CD8-positive, alpha-beta memory T cell (primary cell): ENCODE data around the gene TPO. TPM values are rescaled to one million over a fixed set of nuclear protein-coding genes. Genes with fewer than 3 reads are reported as not detected.

ENCODE experiments used
- CTCF ChIA-PET: fragments of 350-600 bp; sonication (Branson Sonifier 250); formaldehyde crosslinking; loops from one replicate; lab custom pipeline; 2021; ENCODE audit warnings: antibody characterized with exemption; lab: Charles Lee
- POLR2A ChIA-PET: fragments of 350-600 bp; sonication (Branson Sonifier 250); formaldehyde crosslinking; loops from one replicate; lab custom pipeline; 2021; ENCODE audit warnings: antibody characterized with exemption; lab: Charles Lee
- DNase-seq, 5 donors: peaks; one replicate each; pipeline versions ENCODE4 v3.0.0 to v3.0.0-alpha.2; 2020 to 2022; ENCODE audit warnings: mixed read lengths in 1 of 5
- H3K27ac ChIP-seq: one replicate; pipeline ENCODE4 v1.7.0; 2013; ENCODE audit warnings: low read depth, mild to moderate bottlenecking, low read length, moderate library complexity
- H3K27me3 ChIP-seq: 2 replicates; pipeline ENCODE4 v1.7.0; 2013; ENCODE audit warnings: low read length, mild to moderate bottlenecking; ENCODE audit not compliant: insufficient read depth, poor library complexity, severe bottlenecking
- H3K36me3 ChIP-seq: 2 replicates; pipeline ENCODE4 v1.7.0; 2013; ENCODE audit warnings: mild to moderate bottlenecking, low read length, moderate library complexity; ENCODE audit not compliant: insufficient read depth
- H3K4me1 ChIP-seq: 2 replicates; pipeline ENCODE4 v1.7.0; 2013; ENCODE audit warnings: mild to moderate bottlenecking, low read length, moderate library complexity; ENCODE audit not compliant: insufficient read depth
- H3K4me3 ChIP-seq: 2 replicates; pipeline ENCODE4 v1.7.0; 2013; ENCODE audit warnings: mild to moderate bottlenecking, low read length
- H3K9me3 ChIP-seq: 2 replicates; pipeline ENCODE4 v1.7.0; 2013; ENCODE audit warnings: mild to moderate bottlenecking, low read length
- H3K27ac Mint-ChIP-seq, 8 donors: one replicate each; pipeline ENCODE4 v1.8.0; 2020 to 2021; ENCODE audit warnings: mixed read lengths in 8 of 8, mild to moderate bottlenecking in 6 of 8, inconsistent platforms in 3 of 8, moderate library complexity in 3 of 8
- H3K27me3 Mint-ChIP-seq, 2 donors: one replicate each; pipeline ENCODE4 v1.8.0; 2020 to 2021; ENCODE audit warnings: mixed read lengths in 2 of 2, mild to moderate bottlenecking in 1 of 2, moderate library complexity in 1 of 2
- H3K36me3 Mint-ChIP-seq, 3 donors: one replicate each; pipeline ENCODE4 v1.8.0; 2020 to 2021; ENCODE audit warnings: mixed read lengths in 3 of 3, inconsistent platforms in 1 of 3, mild to moderate bottlenecking in 1 of 3
- H3K4me1 Mint-ChIP-seq, 3 donors: one replicate each; pipeline ENCODE4 v1.8.0; 2020 to 2021; ENCODE audit warnings: mixed read lengths in 3 of 3, inconsistent platforms in 1 of 3, mild to moderate bottlenecking in 1 of 3
- H3K4me3 Mint-ChIP-seq, 7 donors: one replicate each; pipeline ENCODE4 v1.8.0; 2020 to 2021; ENCODE audit warnings: mixed read lengths in 7 of 7, mild to moderate bottlenecking in 6 of 7, moderate library complexity in 4 of 7, inconsistent platforms in 2 of 7
- H3K9me3 Mint-ChIP-seq, 5 donors: one replicate each; pipeline ENCODE4 v1.8.0; 2020 to 2022; ENCODE audit warnings: mixed read lengths in 5 of 5, mild to moderate bottlenecking in 3 of 5, moderate library complexity in 2 of 5, inconsistent platforms in 1 of 5
- polyA plus RNA-seq: library from polyadenylated mRNA; unstranded; fragments of 300-500 nt; fragmentation: Illumina TruSeq; gene quantifications from one replicate; pipeline ENCODE4 v1.2.3, GENCODE V29; 2021
- total RNA-seq, 2 experiments: library from RNA; stranded (reverse); gene quantifications; one replicate each; pipeline ENCODE4 v1.2.3, GENCODE V29; 2021

Gene TPO
- total and polyA plus RNA-seq, 3 experiments from 2014 or later: 1.8 TPM; not detected in 2

GRCh38 chr2:1397350-1397749 is 15.9 kb upstream of the TPO start:
- Mint-ChIP-seq H3K9me3 (peaks cover 0 to 6% (median 0%) of the 10 kb centered on the region in 5 donors), H3K36me3 (no peaks in the 10 kb centered on the region), H3K4me1 (peaks cover 0 to 3% (median 0%) of the 10 kb centered on the region in 3 donors), H3K4me3 (no peak overlapping the region), H3K27me3 (peaks cover 4 to 16% of the 10 kb centered on the region in 2 donors), H3K27ac (no peak overlapping the region)
- Histone ChIP-seq H3K4me1 (no peaks in the 10 kb centered on the region), H3K36me3 (no peaks in the 10 kb centered on the region), H3K27me3 (peaks cover 5% of the 10 kb centered on the region), H3K4me3 (no peak overlapping the region), H3K27ac (no peak overlapping the region), H3K9me3 (no peaks in the 10 kb centered on the region)
- no peak for DNase-seq
- POLR2A ChIA-PET: no interaction called here
- CTCF ChIA-PET: no interaction called here

GRCh38 chr2:1398191-1398590 is 15.1 kb upstream of the TPO start:
- CTCF ChIA-PET: no interaction called here
- no peak overlapping the region for H3K27ac Mint-ChIP-seq
- no peaks in the 10 kb centered on the region for H3K9me3 ChIP-seq
- H3K36me3 ChIP-seq: no peaks in the 10 kb centered on the region
- no peaks in the 10 kb centered on the region for H3K4me1 ChIP-seq
- H3K9me3 Mint-ChIP-seq: peaks cover 0 to 7% (median 0%) of the 10 kb centered on the region in 5 donors
- no peak overlapping the region for H3K4me3 ChIP-seq
- no peak overlapping the region for H3K27ac ChIP-seq
- H3K36me3 Mint-ChIP-seq: no peaks in the 10 kb centered on the region
- POLR2A ChIA-PET: no interaction called here
- peaks cover 2 to 15% of the 10 kb centered on the region in 2 donors for H3K27me3 Mint-ChIP-seq
- H3K4me3 Mint-ChIP-seq: no peak overlapping the region
- peaks cover 3% of the 10 kb centered on the region for H3K27me3 ChIP-seq
- DNase-seq: no peak
- H3K4me1 Mint-ChIP-seq: peaks cover 0 to 3% (median 0%) of the 10 kb centered on the region in 3 donors

GRCh38 chr2:1400943-1401735 is 12.1 kb upstream of the TPO start:
- Mint-ChIP-seq H3K27ac (no peak overlapping the region), H3K36me3 (no peaks in the 10 kb centered on the region), H3K4me3 (no peak overlapping the region), H3K27me3 (peaks cover 2 to 8% of the 10 kb centered on the region in 2 donors), H3K4me1 (peaks cover 0 to 3% (median 0%) of the 10 kb centered on the region in 3 donors), H3K9me3 (peaks cover 0 to 5% (median 2%) of the 10 kb centered on the region in 5 donors)
- POLR2A ChIA-PET: no interaction called here
- no peak for DNase-seq
- CTCF ChIA-PET: no interaction called here
- Histone ChIP-seq H3K27me3 (no peaks in the 10 kb centered on the region), H3K4me3 (no peak overlapping the region), H3K27ac (no peak overlapping the region), H3K9me3 (no peaks in the 10 kb centered on the region), H3K4me1 (no peaks in the 10 kb centered on the region), H3K36me3 (no peaks in the 10 kb centered on the region)

GRCh38 chr2:1402064-1402463 is 11.2 kb upstream of the TPO start:
- Mint-ChIP-seq H3K36me3 (no peaks in the 10 kb centered on the region), H3K27ac (no peak overlapping the region), H3K9me3 (peaks cover 0 to 5% (median 2%) of the 10 kb centered on the region in 5 donors), H3K4me3 (peak overlapping the region in 1 of 7 donors; percentile 33), H3K4me1 (peaks cover 0 to 3% (median 0%) of the 10 kb centered on the region in 3 donors), H3K27me3 (peaks cover 4 to 8% of the 10 kb centered on the region in 2 donors)
- Histone ChIP-seq H3K27ac (no peak overlapping the region), H3K36me3 (no peaks in the 10 kb centered on the region), H3K9me3 (no peaks in the 10 kb centered on the region), H3K4me1 (no peaks in the 10 kb centered on the region), H3K4me3 (no peak overlapping the region), H3K27me3 (no peaks in the 10 kb centered on the region)
- POLR2A ChIA-PET: no interaction called here
- CTCF ChIA-PET: no interaction called here
- DNase-seq: no peak

- Histone ChIP-seq H3K9me3 (no peaks in the 10 kb centered on the region), H3K27me3 (no peaks in the 10 kb centered on the region), H3K4me3 (no peak overlapping the region), H3K27ac (no peak overlapping the region), H3K4me1 (no peaks in the 10 kb centered on the region), H3K36me3 (no peaks in the 10 kb centered on the region)
- DNase-seq: no peak
- no peak overlapping the region for H3K27ac Mint-ChIP-seq
- peaks cover 0 to 5% (median 2%) of the 10 kb centered on the region in 5 donors for H3K9me3 Mint-ChIP-seq
- no peak overlapping the region for H3K4me3 Mint-ChIP-seq
- H3K4me1 Mint-ChIP-seq: peaks cover 0 to 3% (median 0%) of the 10 kb centered on the region in 3 donors
- CTCF ChIA-PET: no interaction called here
- POLR2A ChIA-PET: no interaction called here
- H3K27me3 Mint-ChIP-seq: peaks cover 3 to 4% of the 10 kb centered on the region in 2 donors
- H3K36me3 Mint-ChIP-seq: no peaks in the 10 kb centered on the region
Observed at GRCh38 chr2:1403565-1403964, 9.7 kb upstream of the TPO start.

GRCh38 chr2:1405124-1405523 is 8.1 kb upstream of the TPO start:
- no peaks in the 10 kb centered on the region for H3K36me3 Mint-ChIP-seq
- Histone ChIP-seq H3K27me3 (no peaks in the 10 kb centered on the region), H3K36me3 (no peaks in the 10 kb centered on the region), H3K4me1 (no peaks in the 10 kb centered on the region), H3K4me3 (no peak overlapping the region), H3K27ac (no peak overlapping the region), H3K9me3 (no peaks in the 10 kb centered on the region)
- no peak for DNase-seq
- H3K4me1 Mint-ChIP-seq: peaks cover 0 to 3% (median 0%) of the 10 kb centered on the region in 3 donors
- H3K27ac Mint-ChIP-seq: no peak overlapping the region
- no peak overlapping the region for H3K4me3 Mint-ChIP-seq
- ChIA-PET CTCF (no interaction called here), POLR2A (no interaction called here)
- peaks cover 0 to 5% (median 2%) of the 10 kb centered on the region in 5 donors for H3K9me3 Mint-ChIP-seq
- H3K27me3 Mint-ChIP-seq: peaks cover 0 to 2% of the 10 kb centered on the region in 2 donors

GRCh38 chr2:1405967-1406366 is 7.3 kb upstream of the TPO start:
- no peaks in the 10 kb centered on the region for H3K36me3 Mint-ChIP-seq
- H3K36me3 ChIP-seq: no peaks in the 10 kb centered on the region
- no peaks in the 10 kb centered on the region for H3K4me1 ChIP-seq
- no peak for DNase-seq
- H3K27me3 ChIP-seq: no peaks in the 10 kb centered on the region
- H3K27me3 Mint-ChIP-seq: peaks cover 0 to 2% of the 10 kb centered on the region in 2 donors
- H3K27ac Mint-ChIP-seq: peak overlapping the region in 1 of 8 donors; percentile 15
- CTCF ChIA-PET: no interaction called here
- POLR2A ChIA-PET: no interaction called here
- no peak overlapping the region for H3K27ac ChIP-seq
- H3K4me3 Mint-ChIP-seq: no peak overlapping the region
- no peaks in the 10 kb centered on the region for H3K9me3 ChIP-seq
- H3K9me3 Mint-ChIP-seq: peaks cover 0 to 4% (median 2%) of the 10 kb centered on the region in 5 donors
- no peak overlapping the region for H3K4me3 ChIP-seq
- H3K4me1 Mint-ChIP-seq: peaks cover 0 to 3% (median 0%) of the 10 kb centered on the region in 3 donors

GRCh38 chr2:1406434-1406833 is 6.8 kb upstream of the TPO start:
- POLR2A ChIA-PET: no interaction called here
- peaks cover 0 to 7% of the 10 kb centered on the region in 2 donors for H3K27me3 Mint-ChIP-seq
- peaks cover 0 to 1% (median 0%) of the 10 kb centered on the region in 3 donors for H3K4me1 Mint-ChIP-seq
- CTCF ChIA-PET: no interaction called here
- no peaks in the 10 kb centered on the region for H3K36me3 ChIP-seq
- H3K27ac ChIP-seq: no peak overlapping the region
- peaks cover 0 to 3% (median 2%) of the 10 kb centered on the region in 5 donors for H3K9me3 Mint-ChIP-seq
- no peaks in the 10 kb centered on the region for H3K9me3 ChIP-seq
- H3K4me3 Mint-ChIP-seq: no peak overlapping the region
- H3K27ac Mint-ChIP-seq: peak overlapping the region in 1 of 8 donors; percentile 15
- no peak for DNase-seq
- no peak overlapping the region for H3K4me3 ChIP-seq
- H3K36me3 Mint-ChIP-seq: no peaks in the 10 kb centered on the region
- no peaks in the 10 kb centered on the region for H3K27me3 ChIP-seq
- H3K4me1 ChIP-seq: no peaks in the 10 kb centered on the region
